HG02870 (cell line): ENCODE results near the gene MORF4L2.
"Not testable (repeated sequence)": the region's sequence is repeated elsewhere in the genome, so short reads cannot be mapped to it uniquely, and the experiment has no call there.

Experiments
- ATAC-seq: cut with Tn5 transposase; IDR thresholded peaks from one replicate; pipeline ENCODE4 v1.9.1; 2021; ENCODE audit warnings: mild to moderate bottlenecking, moderate library complexity; ENCODE audit not compliant: unreplicated experiment

The MORF4L2 gene

GRCh38 chrX:103681443-103681842, 5.1 kb downstream of the MORF4L2 start:
- no peak for ATAC-seq

- no peak for ATAC-seq
Observed at GRCh38 chrX:103678199-103678993, 8.1 kb downstream of the MORF4L2 start.

GRCh38 chrX:103674531-103675454, 11.7 kb downstream of the MORF4L2 start:
- no peak for ATAC-seq

GRCh38 chrX:103669745-103670144, 16.8 kb downstream of the MORF4L2 start:
- ATAC-seq = no peak

- no peak for ATAC-seq
Observed at GRCh38 chrX:103666202-103667107, 20.0 kb downstream of the MORF4L2 start.

GRCh38 chrX:103663981-103664762, 22.3 kb downstream of the MORF4L2 start:
- ATAC-seq = no peak

- not testable (repeated sequence) for ATAC-seq
Observed at GRCh38 chrX:103659460-103659859, 27.0 kb downstream of the MORF4L2 start.

GRCh38 chrX:103658681-103659433, 27.6 kb downstream of the MORF4L2 start:
- ATAC-seq = no peak

- not testable (repeated sequence) for ATAC-seq
Observed at GRCh38 chrX:103657066-103657465, 29.4 kb downstream of the MORF4L2 start.

- no peak for ATAC-seq
Observed at GRCh38 chrX:103656617-103657016, 29.9 kb downstream of the MORF4L2 start.

- ATAC-seq = not testable (repeated sequence)
Observed at GRCh38 chrX:103655230-103656000, 31.1 kb downstream of the MORF4L2 start.

GRCh38 chrX:103651151-103651773, 35.2 kb downstream of the MORF4L2 start:
- no peak for ATAC-seq

- ATAC-seq = no peak
Observed at GRCh38 chrX:103647630-103648029, 38.9 kb downstream of the MORF4L2 start.

- ATAC-seq = no peak
Observed at GRCh38 chrX:103644125-103644524, 42.4 kb downstream of the MORF4L2 start.

- no peak for ATAC-seq
Observed at GRCh38 chrX:103640401-103641155, 45.9 kb downstream of the MORF4L2 start.

- ATAC-seq = not testable (repeated sequence)
Observed at GRCh38 chrX:103638479-103639346, 47.8 kb downstream of the MORF4L2 start.
